HL-60/S4 (cell line): ENCODE data around the gene USP7.

Source experiments
- in situ Hi-C: fragments of 300-500 bp; cut with MboI; formaldehyde crosslinking; loops from 2 replicates; pipeline ENCODE4 v1.14.3; 2022; ENCODE audit warnings: low sequenced_read_pairs

Gene USP7

GRCh38 chr16:8904018-8904430 is 59.7 kb downstream of the USP7 start:
- in situ Hi-C loops = no loop called here

GRCh38 chr16:8903004-8903403 is 60.7 kb downstream of the USP7 start:
- in situ Hi-C loops = no loop called here

- in situ Hi-C loops = no loop called here
Measured at GRCh38 chr16:8901320-8901861, 62.3 kb downstream of the USP7 start.

- in situ Hi-C loops = no loop called here
Measured at GRCh38 chr16:8900343-8900742, 63.4 kb downstream of the USP7 start.

GRCh38 chr16:8899709-8900317 is 63.9 kb downstream of the USP7 start:
- in situ Hi-C loops = loop anchor here (25.0 kb wide), 1 partner anchor 238 kb away; the partner anchor contains the start of gene ABAT

GRCh38 chr16:8898660-8899318 is 64.9 kb downstream of the USP7 start:
- in situ Hi-C loops = loop anchor here (25.0 kb wide), 1 partner anchor 236 kb away; the partner anchor contains the start of gene ABAT

- in situ Hi-C loops = loop anchor here (25.0 kb wide), 1 partner anchor 233 kb away; the partner anchor contains the start of gene ABAT
Measured at GRCh38 chr16:8894736-8895334, 68.9 kb downstream of the USP7 start.

- in situ Hi-C loops = loop anchor here (25.0 kb wide), 1 partner anchor 232 kb away; the partner anchor contains the start of gene ABAT
Measured at GRCh38 chr16:8893976-8894690, 69.6 kb downstream of the USP7 start.

GRCh38 chr16:8893426-8893825 is 70.3 kb downstream of the USP7 start:
- in situ Hi-C loops = loop anchor here (25.0 kb wide), 1 partner anchor 231 kb away; the partner anchor contains the start of gene ABAT

GRCh38 chr16:8892101-8892575 is 71.6 kb downstream of the USP7 start:
- in situ Hi-C loops = loop anchor here (25.0 kb wide), 1 partner anchor 230 kb away; the partner anchor contains the start of gene ABAT

- in situ Hi-C loops = loop anchor here (25.0 kb wide), 1 partner anchor 228 kb away; the partner anchor contains the start of gene ABAT
Measured at GRCh38 chr16:8890549-8890921, 73.2 kb downstream of the USP7 start.

GRCh38 chr16:8889893-8890548 is 73.7 kb downstream of the USP7 start:
- in situ Hi-C loops = loop anchor here (25.0 kb wide), 1 partner anchor 228 kb away; the partner anchor contains the start of gene ABAT

- in situ Hi-C loops = loop anchor here (25.0 kb wide), 1 partner anchor 227 kb away; the partner anchor contains the start of gene ABAT
Measured at GRCh38 chr16:8888951-8889892, 74.5 kb downstream of the USP7 start.

GRCh38 chr16:8887952-8888560 is 75.7 kb downstream of the USP7 start:
- in situ Hi-C loops = loop anchor here (25.0 kb wide), 1 partner anchor 226 kb away; the partner anchor contains the start of gene ABAT

GRCh38 chr16:8887431-8887765 is 76.3 kb downstream of the USP7 start:
- in situ Hi-C loops = loop anchor here (25.0 kb wide), 1 partner anchor 225 kb away; the partner anchor contains the start of gene ABAT

- in situ Hi-C loops = loop anchor here (25.0 kb wide), 1 partner anchor 225 kb away; the partner anchor contains the start of gene ABAT
Measured at GRCh38 chr16:8886593-8887430, 76.9 kb downstream of the USP7 start.
